MV-4-11 (cell line): ENCODE data around the gene STEAP3.
A peak's percentile ranks its signal among the peaks of the same experiment; 100 is the strongest.
"Not testable (repeated sequence)": the region's sequence is repeated elsewhere in the genome, so short reads cannot be mapped to it uniquely, and the experiment has no call there.

Experiments used
- DNase-seq: peaks from one replicate; lab custom pipeline; 2025; lab: John Stamatoyannopoulos, UW

Gene STEAP3

GRCh38 chr2:119261493-119262225, 38.0 kb downstream of the STEAP3 start:
- DNase-seq = no peak

GRCh38 chr2:119263025-119263424, 39.4 kb downstream of the STEAP3 start:
- DNase-seq = no peak

- peak; percentile 88 for DNase-seq
Measured at GRCh38 chr2:119263656-119264055, 40.0 kb downstream of the STEAP3 start.

GRCh38 chr2:119264781-119265692, 41.4 kb downstream of the STEAP3 start:
- peak; percentile 9 for DNase-seq

- DNase-seq = no peak
Measured at GRCh38 chr2:119265693-119266066, 42.0 kb downstream of the STEAP3 start.

GRCh38 chr2:119266091-119266589, 42.5 kb downstream of the STEAP3 start:
- no peak for DNase-seq

- DNase-seq = no peak
Measured at GRCh38 chr2:119267604-119268003, 44.0 kb downstream of the STEAP3 start.

GRCh38 chr2:119276864-119277263, 53.2 kb downstream of the STEAP3 start:
- DNase-seq = no peak

- not testable (repeated sequence) for DNase-seq
Measured at GRCh38 chr2:119278385-119278784, 54.8 kb downstream of the STEAP3 start.

- DNase-seq = no peak
Measured at GRCh38 chr2:119278946-119279345, 55.3 kb downstream of the STEAP3 start.

- no peak for DNase-seq
Measured at GRCh38 chr2:119279666-119280065, 56.0 kb downstream of the STEAP3 start.

GRCh38 chr2:119280680-119281079, 57.0 kb downstream of the STEAP3 start:
- DNase-seq = peak; percentile 54

GRCh38 chr2:119282146-119282995, 58.7 kb downstream of the STEAP3 start:
- DNase-seq = peak; percentile 81

- no peak for DNase-seq
Measured at GRCh38 chr2:119282996-119283511, 59.4 kb downstream of the STEAP3 start.

GRCh38 chr2:119283873-119284331, 60.3 kb downstream of the STEAP3 start:
- peak; percentile 96 for DNase-seq

GRCh38 chr2:119286661-119287060, 63.0 kb downstream of the STEAP3 start:
- no peak for DNase-seq

GRCh38 chr2:119288576-119288975, 64.9 kb downstream of the STEAP3 start:
- no peak for DNase-seq

- DNase-seq = no peak
Measured at GRCh38 chr2:119289093-119289492, 65.5 kb downstream of the STEAP3 start.

GRCh38 chr2:119289642-119290041, 66.0 kb downstream of the STEAP3 start:
- DNase-seq = no peak

- peak; percentile 68 for DNase-seq
Measured at GRCh38 chr2:119290859-119291587, 67.4 kb downstream of the STEAP3 start.

- no peak for DNase-seq
Measured at GRCh38 chr2:119291588-119292167, 68.0 kb downstream of the STEAP3 start.
